ENCODE data around the gene PICALM.
"Not testable (repeated sequence)": the region's sequence is repeated elsewhere in the genome, so short reads cannot be mapped to it uniquely, and the experiment has no call there.

The PICALM gene

DNA sequence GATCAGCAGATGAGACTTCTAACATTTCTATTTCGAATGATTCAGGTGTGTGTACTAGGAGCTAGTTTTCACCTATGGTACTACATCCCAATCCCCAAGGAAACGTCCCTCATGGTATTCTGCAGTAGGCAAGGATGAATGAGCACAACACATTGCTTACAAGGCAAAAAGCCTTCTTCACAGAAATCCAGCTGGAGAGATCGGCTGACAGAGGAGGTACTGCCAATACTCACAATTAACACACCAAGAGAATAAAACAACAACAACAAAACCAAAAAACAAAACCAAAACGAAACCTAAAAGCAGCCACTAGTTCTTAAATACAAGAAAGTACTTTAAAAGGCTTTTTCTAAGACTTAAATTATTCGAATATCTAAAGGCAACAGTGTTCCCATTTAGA is 101.4 kb downstream of the PICALM start:
- no peak for DNase-seq

DNA sequence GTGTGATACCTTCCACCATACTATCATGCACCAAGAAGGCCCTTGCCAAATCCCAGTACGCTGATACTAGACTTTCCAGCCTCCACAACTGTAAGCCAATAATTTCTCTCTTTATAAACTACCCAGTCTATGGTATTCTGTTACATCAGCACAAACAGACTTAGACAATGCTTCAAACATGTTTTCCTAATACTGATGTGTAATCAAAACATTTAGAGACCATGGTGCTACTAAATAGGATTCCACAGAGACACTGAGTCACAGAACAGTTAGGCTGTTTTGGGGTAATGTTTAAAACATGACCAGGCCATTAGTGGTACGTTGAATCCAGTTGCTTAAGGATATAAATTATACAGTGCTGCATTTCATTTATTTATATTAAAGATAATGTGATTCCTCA is 103.7 kb downstream of the PICALM start:
- no peak for DNase-seq

DNA sequence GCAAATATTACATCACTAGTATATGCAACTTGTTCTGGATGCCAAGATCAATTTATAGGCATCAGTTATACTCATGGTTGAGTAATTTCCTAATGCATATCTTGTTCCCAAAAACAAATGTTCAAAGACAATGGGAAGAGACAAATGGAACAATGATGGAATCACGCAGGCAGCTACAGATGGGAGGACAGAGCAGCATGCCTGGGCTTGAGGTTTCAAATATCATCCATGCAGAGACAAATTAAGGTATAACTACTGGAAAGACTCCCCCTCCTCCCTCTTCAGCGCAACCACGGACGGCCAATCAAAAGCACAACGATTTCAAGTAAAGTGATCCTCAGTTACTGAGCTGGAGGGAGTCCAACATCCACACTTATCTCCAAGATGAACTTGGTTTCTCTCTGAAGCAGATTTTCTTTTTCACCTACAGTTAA is 106.9 kb downstream of the PICALM start:
- no peak for DNase-seq

DNA sequence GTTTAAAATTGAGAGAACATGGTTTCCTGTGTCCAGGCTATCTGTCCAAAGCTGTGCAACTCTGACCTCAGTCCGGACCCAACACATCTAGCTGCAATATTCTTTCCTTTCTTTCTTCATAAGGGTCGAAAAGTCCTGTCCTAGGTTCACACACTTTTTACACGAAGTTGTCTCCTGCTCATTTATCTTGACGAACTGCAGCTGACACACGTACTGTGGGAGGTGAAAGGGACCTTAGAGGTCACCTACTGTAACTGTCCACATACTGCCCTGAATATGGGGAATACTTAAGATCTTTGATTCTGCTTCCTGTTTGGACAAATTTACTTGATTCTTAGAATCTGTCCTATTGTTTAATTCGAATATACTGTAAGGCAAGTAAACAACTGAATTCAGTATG is 107.8 kb downstream of the PICALM start:
- no peak for DNase-seq

DNA sequence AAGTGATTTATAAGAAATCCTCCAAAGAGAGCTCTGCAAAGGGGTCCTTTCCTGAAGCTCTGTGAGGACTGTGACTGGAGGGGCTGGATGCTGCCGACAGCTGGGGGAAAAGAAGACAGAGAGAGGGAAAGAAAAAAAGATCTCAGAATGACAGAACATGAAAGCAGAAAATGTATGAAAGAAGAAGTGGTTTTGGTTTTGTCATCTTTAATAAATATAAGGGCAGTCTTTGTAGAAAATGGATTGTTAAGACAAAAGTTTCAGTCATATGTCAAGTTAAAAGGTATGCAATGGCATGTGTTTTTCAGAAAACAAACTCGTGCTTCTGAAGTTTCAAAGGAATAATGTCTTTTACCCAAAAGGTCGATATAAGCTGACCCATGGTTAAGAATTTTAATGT is 108.2 kb downstream of the PICALM start:
- DNase-seq, result no peak

DNA sequence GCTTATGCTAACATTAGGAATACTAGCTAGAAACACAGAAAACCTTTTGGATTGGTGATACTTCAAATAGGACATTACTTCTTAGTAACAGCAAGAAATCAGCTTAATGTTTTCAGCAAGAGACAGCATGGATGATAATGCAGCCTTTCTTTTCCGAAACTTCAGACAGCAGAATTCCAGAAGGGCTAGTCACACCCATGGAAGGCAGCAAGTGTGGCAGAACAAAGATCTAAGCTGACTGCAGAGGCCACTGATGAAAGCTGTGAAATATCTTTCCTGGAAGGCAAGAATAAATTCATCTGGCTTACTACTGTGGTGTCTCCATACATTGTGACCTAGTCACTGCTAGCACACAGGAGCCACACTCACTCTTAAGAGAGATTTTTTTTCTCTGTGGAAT is 113.4 kb downstream of the PICALM start:
- no peak for DNase-seq

DNA sequence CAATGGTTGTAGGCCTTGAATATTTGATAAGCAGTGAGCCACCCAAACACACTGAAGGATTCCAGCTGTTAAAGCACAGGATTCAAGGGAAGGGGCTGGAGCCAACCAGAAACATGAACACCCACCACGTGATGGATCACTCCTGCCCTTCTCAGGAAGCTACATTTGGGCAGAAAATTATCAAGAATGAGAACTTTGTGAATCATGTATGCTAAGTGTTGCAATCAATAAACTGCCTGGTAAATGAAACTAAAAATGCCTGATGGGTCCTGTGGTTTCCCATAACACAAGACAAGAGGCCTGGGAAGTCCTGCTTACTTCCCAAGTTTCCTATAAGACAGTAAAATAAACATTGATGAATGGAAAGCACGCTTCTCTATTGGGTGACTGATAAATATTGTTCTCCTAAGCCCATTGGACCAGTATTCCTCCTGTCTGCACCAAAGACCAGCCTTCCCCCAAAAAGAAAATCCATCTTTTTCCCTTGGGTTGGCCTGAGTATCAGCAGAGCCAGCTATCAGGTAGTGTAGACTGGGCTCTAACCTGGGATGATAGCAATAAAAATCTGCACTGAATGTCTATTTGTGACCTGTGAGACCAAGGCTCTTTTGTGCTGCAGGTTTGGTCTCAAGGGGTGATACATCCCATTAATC is 115.3 kb downstream of the PICALM start:
- no peak for DNase-seq

DNA sequence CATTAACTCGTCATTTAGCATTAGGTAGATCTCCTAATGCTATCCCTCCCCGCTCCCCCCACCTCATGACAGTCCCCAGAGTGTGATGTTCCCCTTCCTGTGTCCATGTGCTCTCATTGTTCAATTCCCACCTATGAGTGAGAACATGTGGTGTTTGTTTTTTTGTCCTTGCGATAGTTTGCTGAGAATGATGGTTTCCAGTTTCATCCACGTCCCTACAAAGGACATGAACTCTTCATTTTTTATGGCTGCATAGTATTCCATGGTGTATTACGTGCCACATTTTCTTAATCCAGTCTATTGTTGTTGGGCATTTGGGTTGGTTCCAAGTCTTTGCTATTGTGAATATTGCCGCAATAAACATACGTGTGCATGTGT is 116.8 kb downstream of the PICALM start:
- not testable (repeated sequence) for DNase-seq

DNA sequence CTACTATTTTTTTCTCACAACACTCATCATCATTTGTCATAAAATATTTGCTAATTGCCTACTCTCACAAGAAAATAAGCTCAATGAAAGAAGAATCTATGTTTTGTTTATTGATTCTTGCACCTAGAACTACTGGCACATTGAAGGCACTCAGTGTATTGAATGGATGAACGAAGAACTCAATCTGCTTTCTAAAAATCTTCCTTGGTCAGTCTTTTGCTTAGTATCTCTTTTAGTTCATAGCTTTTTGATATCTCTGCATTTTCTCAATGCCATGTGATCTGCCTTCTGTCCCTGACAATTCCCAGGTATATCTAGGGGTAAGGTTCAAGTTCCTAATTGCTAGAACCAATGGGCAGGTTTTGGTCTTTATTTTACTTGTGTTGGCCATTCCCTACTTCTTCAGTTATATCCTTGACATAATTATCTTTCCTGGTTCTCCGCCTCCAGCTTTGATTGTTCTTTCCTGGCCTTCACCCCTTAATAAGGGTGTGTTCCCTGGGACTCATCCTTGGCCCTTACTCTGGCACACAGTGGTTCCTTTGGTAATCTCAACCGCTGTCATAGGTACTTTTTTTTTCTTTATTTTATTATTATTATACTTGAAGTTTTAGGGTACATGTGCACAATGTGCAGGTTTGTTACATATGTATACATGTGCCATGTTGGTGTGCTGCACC is 117.3 kb downstream of the PICALM start:
- DNase-seq, result no peak

DNA sequence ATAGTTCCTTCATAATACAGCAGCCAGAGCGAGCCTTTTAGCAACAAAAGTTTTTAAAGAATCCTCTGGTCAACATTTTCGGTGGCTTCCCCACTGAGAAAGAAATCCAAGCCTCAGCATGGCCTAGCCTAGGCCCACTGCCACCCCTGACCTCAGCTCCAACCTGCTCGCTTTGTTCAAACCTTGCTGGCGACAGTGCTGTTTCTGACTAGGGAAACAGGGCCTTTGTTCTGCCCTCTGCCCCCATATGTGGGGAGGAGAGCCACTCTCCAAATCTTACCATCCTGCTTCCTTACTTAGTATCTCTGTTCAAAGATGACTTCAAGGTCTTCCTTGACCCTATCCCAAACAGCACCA is 117.9 kb downstream of the PICALM start:
- DNase-seq, result no peak

DNA sequence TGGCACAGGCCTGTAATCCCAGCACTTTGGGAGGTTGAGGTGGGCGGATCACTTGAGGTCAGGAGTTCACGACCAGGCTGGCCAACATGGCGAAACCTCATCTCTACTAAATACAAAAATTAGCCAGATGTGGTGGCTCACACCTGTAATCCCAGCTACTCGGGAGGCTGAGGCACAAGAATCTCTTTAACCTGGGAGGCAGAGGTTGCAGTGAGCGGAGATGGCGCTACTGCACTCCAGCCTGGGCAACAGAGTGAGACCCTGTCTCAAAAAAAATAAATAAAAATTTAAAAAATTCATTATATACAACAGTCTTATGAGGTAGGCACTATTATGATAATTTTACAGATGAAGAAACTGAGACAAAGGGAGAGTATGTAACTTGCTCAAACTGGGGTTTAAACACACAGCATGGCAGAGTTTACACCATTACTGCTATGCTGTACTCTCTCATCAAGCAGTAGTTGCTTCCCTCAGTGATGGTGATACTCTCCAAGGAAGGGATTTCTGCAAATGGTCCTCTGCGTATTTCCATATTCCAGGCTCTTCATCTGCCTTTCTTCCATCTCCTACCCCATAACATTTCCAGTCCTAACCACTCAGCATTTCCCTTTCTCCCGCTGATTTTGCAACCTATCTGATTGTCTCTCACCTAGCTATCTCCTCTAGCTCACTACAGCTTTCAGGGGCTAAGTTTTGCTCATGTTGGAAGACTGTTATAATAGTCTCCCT is 118.4 kb downstream of the PICALM start:
- no peak for DNase-seq

DNA sequence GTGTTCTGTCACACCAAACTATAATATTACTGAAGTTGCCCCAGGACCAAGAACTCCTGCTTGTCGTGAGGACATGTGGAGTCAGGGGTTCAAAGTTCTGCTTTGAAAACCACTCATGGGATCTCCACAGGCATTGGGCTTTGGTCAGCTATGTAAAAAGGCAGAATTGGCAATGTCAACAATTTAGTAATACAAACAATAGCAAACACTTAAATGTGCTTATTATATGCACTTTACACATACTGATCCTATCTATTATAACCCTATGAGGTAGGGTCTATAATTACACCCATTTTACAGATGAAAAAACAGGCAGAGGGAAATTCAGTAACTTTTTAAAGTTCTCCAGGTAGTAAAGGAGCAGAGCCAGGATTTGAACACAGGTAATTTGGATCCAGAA is 119.1 kb downstream of the PICALM start:
- no peak for DNase-seq

DNA sequence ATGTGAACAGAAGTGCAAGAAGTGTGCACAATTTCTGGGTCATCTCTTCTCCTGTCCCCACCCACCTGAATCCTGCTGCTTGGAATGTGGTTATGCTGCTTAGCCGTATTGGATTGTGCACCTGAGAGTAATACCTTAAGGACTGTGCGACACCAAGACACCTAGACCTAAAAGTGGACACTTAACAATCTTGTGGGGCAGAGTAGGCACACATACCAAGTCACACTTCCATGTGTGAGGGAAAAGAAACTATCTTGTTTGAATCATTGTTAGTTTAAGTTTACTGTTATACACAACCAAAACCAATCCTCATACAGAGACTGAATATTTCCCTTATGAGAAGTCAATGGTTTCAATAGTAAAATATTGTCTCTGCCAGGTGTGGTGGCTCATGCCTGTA is 120.0 kb downstream of the PICALM start:
- no peak for DNase-seq

DNA sequence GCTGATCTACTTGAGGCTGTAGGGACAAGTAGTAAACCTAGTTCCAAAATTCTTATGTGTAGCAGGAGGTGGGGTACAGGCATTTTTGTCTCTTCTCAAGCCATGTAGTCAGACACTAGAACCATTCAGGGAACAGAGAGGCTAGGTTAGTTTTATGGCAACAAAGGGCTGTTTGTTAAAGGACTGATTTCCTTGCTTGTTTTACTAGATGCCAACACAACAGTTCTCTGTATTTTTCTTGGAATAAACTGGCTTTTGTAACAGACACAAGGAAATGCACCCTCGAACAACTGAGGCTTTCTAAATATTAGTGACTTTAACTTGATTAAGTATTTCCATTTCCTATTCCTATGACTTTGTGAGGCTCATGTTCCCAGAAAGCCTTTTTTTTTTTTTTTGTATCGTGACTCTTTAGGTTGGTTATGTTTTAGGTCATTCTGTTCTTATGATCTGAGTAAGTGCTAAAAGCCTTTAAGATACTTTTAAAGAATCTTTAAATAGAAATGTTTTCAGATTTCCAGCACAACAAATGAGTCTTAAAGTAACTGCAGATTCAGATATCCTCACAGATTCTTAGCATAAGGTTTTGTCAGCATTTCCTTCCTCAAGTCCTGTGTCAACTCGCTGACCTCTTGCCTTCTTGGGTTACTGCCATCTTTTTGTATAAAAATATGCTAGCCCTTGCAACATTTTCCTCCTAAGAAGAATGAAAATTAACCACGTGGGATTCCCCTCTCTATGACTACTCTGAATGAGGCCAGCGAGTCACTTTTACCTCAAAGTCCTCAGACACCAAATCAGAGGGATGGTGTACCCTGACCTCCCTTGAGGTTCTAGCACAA is 121.2 kb downstream of the PICALM start:
- DNase-seq, result no peak

DNA sequence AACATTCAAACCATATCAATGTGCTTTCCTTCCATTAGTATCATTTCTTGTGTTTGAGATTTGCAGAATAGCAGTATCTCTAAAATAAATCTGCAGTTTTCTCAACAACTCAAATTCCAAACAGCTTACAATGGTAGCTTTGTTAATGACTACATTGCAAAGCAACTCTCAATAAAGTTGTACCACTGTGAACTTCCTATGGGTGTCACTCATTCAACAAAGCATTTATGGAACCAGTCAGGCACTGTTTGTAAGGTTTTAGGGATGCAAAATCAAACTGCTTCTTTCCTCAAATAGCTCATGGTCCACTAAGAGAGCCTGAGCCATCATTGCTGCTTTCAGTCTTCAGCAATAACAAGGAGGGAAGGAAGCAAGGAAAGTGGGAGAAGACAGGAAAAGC is 122.7 kb downstream of the PICALM start:
- DNase-seq, result no peak

DNA sequence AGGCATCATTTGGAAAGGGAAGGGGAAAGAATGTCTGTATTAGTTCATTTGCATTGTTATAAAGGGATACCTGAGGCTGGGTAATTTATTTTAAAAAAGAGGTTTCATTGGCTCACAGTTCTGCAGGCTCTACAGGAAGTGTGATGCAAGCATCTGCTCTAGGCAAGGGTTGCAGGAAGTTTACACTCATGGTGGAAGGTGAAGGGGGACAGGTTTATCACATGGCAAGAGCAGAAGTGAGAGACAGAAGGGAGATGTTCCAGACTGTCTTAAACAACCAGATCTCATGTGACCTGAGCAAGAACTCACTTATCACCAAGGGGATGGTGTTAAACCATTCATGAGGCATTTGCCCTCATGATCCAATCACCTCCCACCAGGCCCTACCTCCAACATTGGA is 123.1 kb downstream of the PICALM start:
- DNase-seq, result no peak

DNA sequence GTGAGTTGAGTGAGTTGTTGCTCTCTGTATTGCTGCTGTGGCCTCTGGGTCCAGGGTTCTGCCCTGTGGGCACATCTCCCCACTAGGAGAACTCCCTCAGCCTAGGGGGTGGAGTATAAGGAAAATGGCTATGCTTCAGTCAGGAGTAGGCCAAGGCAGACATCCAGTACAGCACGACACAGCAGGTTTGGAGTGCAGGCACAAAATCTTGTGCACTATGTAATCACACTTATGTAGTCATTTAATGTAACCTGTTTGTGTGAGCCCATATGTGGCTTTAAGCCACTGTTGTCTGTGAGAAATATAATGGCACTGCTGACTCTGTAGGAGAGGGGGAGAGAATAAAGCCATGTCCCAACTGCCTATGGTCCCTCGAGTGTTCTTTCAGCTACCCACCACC is 123.6 kb downstream of the PICALM start:
- DNase-seq, result no peak

DNA sequence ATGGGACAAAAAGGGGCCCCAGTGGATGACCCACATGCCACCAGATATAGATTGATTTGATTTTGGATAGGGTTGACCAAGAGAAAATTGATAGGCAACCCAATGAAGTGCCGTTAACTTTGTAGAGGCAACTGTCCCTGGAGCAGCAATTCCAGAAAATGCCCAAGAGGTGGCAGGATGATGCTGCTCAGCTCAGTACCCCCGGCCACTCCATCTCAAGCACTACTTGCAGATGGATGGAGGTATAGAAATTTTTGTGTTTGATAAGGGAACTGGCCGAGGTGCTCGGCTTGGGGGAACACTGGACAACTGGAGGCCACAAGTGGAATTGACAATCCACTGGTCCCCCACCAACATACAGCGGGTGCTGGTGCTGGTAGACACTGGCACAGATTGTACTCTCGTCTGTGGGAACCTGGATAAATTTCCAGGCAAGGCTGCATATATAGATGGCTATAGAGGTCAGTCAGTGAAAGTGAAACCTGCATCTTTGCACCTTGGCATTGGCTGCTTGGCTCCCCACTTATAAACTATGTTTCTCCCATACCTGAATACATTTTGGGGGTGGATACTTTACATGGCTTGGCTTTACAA is 127.4 kb downstream of the PICALM start:
- DNase-seq, result no peak

DNA sequence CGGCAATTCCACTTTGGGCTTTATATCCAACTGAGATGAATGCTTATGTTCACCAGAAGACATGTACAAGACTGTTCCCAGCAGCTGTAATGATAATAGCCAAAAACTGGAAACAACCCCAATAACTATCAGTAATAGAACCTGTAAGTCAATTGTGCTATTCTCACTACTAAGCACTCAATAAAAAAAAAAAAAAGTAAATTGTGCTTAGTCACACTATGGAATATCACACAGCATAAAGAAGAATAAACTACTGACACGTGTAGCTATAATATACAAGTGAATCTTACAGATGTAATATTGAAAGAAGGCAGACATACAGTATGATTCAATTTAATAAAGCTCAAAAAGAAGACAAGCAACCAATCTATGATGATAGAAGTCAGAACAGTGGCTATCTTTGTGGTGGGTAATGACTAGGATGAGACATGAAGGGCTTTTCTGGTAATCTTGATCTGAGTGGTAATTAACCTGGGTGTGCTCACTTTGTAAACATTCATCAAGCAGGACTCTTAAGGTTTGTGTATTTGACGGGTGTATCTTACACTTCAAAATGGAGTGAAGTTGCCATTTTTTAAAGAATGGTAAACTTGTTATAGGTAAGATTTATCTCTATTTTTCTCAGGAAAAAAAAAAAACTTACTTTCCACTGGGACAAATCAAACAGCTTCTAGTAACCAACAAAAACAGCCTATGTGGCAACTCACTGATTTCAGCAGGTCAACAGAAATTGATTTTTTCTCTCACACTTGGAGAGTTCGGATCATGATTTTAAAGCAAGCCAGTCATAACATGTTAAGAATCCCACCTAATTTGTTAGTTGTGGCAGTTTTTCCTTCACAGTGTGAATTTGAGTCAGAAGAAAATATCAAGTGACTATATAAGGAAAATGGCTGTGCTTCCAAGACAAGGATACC is 129.5 kb downstream of the PICALM start:
- DNase-seq, result no peak

DNA sequence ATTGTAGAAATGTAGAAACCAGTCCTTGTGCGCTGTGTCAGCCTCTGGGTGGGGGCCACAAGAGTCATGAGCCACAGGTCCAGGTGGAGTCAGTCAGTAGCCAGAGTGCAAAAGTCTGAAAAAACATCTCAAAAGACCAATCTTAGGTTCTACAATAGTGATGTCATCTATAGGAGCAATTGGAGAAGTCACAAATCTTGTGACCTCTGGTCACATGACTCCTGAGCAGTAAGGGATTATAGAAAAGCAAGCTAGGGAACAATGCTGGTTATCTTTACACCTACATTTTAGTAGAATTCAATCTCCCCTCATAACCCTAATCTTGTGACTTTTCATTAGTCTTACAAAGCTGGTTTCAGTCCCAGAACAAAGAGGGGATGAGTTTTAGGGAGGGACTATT is 131.0 kb downstream of the PICALM start:
- DNase-seq, result no peak

DNA sequence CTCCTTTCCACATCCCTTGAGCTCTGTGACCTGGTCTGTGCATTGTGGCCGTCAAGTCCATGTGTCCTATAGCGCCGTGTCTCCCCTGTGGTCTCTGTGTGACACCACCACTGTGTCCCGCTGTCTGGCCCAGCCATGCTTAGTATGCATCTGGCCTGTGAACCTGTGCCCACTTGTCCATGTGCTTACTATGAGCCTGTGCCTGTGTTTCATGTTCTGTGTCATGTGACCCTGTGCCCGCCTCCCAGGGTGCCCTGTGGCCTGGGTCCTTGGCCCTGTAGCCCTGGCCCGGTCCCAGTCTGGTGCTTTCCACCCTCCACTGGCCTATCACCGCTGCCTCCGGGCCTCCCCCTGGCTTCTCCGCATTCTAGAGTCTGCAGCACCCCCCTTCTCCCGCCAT is 133.1 kb downstream of the PICALM start:
- no peak for DNase-seq

DNA sequence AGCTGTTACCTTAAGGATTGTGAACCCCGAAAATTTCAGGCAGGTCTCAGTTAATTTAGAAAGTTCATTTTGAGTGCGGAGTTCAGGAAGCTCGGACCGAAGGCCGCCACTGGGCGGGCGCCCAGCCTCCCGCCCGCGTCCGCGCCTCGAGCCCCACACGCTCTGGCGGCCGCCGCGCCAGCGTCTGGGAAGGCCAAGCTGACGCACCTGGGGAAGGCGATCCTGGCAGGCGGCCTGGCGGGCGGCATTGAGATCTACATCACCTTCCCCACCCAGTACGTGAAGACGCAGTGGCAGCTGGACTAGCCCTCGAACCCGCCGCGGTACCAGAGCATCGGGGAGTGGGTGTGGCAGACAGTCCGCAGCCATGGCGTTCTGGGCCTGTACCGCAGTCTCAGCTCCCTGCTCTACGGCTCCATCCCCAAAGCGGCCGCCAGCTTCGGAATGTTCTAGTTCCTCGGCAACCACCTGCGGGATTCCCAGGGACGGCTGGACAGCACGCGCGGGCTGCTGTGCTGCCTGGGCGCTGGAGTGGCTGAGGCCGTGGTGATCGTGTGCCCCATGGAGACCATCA is 134.2 kb downstream of the PICALM start:
- DNase-seq, result no peak

Measured in left hindlimb (tissue), 1 donor.